HL-60 (cell line): ENCODE measurements around the gene SHROOM3.

Source experiments
- DNase-seq, 2 experiments: peaks; one replicate each; pipeline ENCODE4 v3.0.0-alpha.2; 2010 to 2020; ENCODE audit warnings: low read depth in 1 of 2, low spot score in 1 of 2
- H3K27ac ChIP-seq: fragments of 250-450 bp; sonication (Bioruptor Pico); replicated peaks from 2 replicates; pipeline ENCODE4 v1.5.1; 2020; ENCODE audit warnings: mild to moderate bottlenecking, moderate library complexity
- H3K27me3 ChIP-seq: fragments of 250-450 bp; sonication (Bioruptor Pico); 2 replicates; pipeline ENCODE4 v1.5.1; 2021; ENCODE audit warnings: mild to moderate bottlenecking, moderate library complexity; ENCODE audit not compliant: insufficient read depth, poor library complexity, severe bottlenecking
- H3K4me3 ChIP-seq: replicated peaks from 2 replicates; pipeline ENCODE4 v1.5.1; 2011; ENCODE audit warnings: mild to moderate bottlenecking, control low read depth, low read length; ENCODE audit not compliant: insufficient read depth
- CTCF ChIP-seq: IDR thresholded peaks from one replicate; pipeline ENCODE4 v1.5.1; 2011; ENCODE audit warnings: low read length, control low read depth, inconsistent platforms; ENCODE audit not compliant: insufficient read depth
- GABPA ChIP-seq: IDR thresholded peaks from 2 replicates; pipeline ENCODE4 v1.6.1; 2012; ENCODE audit warnings: low read depth
- POLR2AphosphoS5 ChIP-seq: IDR thresholded peaks from 2 replicates; pipeline ENCODE4 v1.6.1; 2012; ENCODE audit warnings: low read depth
- SPI1 ChIP-seq: IDR thresholded peaks from 2 replicates; pipeline ENCODE4 v1.6.1; 2012; ENCODE audit warnings: low read depth, mild to moderate bottlenecking, borderline replicate concordance
- TF ChIP-seq, protein P1 (sequence below): IDR thresholded peaks from 2 replicates; pipeline ENCODE4 v1.6.1; 2012; ENCODE audit warnings: low read depth; ENCODE audit not compliant: insufficient replicate concordance

The SHROOM3 gene

DNA sequence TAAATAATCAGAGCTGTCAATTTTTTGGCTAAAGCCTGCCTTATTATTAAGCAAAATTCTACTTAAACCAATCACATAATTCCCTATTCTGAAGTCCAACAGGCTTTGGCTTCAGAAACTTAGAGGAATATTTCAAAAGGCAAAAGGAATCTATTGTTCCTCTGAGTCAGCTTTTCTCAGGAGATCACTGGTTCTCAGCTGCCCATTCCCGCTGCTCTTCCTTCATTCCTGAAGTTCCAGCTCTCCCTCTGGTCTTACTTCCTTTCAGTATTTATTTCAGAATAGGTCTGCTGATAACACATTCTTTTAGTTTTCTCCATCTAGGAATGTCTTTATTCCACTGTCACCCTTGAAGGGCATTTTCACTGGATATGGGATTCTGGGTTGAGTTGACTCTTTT lies 329.2 kb downstream of the SHROOM3 start:
- H3K4me3 ChIP-seq, result no peak overlapping the region
- DNase-seq, result no peak
- no peak overlapping the region for H3K27ac ChIP-seq
- TF ChIP-seq, protein P1, sequence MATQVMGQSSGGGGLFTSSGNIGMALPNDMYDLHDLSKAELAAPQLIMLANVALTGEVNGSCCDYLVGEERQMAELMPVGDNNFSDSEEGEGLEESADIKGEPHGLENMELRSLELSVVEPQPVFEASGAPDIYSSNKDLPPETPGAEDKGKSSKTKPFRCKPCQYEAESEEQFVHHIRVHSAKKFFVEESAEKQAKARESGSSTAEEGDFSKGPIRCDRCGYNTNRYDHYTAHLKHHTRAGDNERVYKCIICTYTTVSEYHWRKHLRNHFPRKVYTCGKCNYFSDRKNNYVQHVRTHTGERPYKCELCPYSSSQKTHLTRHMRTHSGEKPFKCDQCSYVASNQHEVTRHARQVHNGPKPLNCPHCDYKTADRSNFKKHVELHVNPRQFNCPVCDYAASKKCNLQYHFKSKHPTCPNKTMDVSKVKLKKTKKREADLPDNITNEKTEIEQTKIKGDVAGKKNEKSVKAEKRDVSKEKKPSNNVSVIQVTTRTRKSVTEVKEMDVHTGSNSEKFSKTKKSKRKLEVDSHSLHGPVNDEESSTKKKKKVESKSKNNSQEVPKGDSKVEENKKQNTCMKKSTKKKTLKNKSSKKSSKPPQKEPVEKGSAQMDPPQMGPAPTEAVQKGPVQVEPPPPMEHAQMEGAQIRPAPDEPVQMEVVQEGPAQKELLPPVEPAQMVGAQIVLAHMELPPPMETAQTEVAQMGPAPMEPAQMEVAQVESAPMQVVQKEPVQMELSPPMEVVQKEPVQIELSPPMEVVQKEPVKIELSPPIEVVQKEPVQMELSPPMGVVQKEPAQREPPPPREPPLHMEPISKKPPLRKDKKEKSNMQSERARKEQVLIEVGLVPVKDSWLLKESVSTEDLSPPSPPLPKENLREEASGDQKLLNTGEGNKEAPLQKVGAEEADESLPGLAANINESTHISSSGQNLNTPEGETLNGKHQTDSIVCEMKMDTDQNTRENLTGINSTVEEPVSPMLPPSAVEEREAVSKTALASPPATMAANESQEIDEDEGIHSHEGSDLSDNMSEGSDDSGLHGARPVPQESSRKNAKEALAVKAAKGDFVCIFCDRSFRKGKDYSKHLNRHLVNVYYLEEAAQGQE, result no peak
- H3K27me3 ChIP-seq, result no peaks in the 10 kb centered on the region

GRCh38 chr4:76765473-76766183 lies 330.6 kb downstream of the SHROOM3 start:
- Histone ChIP-seq H3K27me3 (no peaks in the 10 kb centered on the region), H3K27ac (no peak overlapping the region), H3K4me3 (no peak overlapping the region)
- no peak for TF ChIP-seq GABPA
- TF ChIP-seq, protein P1, result no peak
- no peak for TF ChIP-seq POLR2AphosphoS5
- DNase-seq, result no peak

- TF ChIP-seq, protein P1, result no peak
- TF ChIP-seq SPI1, result no peak
- TF ChIP-seq GABPA, result no peak
- no peak for TF ChIP-seq CTCF
- no peak for TF ChIP-seq POLR2AphosphoS5
- H3K27me3 ChIP-seq, result no peaks in the 10 kb centered on the region
- no peak for DNase-seq
- no peak overlapping the region for H3K4me3 ChIP-seq
- H3K27ac ChIP-seq, result no peak overlapping the region
Observed at GRCh38 chr4:76767983-76768382, 333.0 kb downstream of the SHROOM3 start.

DNA sequence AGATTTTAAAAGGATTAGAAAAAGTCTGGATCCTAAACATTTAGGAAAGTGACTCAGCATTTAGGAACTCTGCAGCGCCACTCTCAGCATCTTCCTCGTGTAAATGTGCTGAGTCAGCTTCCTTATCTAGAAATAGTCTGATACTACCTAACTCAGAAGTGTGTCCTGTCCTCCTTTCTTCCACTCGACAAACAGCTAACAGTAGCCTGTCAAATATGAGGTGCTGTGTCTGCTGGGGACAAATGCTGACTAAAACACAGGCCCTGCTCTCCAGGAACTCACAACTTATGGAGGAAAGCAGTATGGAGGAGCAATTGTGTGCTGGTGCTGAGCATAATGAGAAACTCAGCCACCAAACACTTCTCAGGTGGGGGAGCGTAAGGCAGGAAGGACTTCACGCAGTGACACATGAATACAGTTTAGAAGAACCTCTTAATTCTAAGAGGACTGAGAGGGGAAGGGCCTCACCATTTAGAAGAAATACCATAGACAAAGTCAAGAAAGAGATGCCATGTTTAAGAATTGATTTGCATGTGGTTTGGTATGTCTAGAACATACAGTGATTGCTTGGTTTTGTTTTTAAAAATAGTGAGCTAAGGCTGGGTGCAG lies 337.6 kb downstream of the SHROOM3 start:
- TF ChIP-seq GABPA (no peak), CTCF (no peak), POLR2AphosphoS5 (no peak), SPI1 (no peak)
- TF ChIP-seq, protein P1, result no peak
- Histone ChIP-seq H3K27ac (no peak overlapping the region), H3K27me3 (no peaks in the 10 kb centered on the region), H3K4me3 (no peak overlapping the region)
- no peak for DNase-seq
